Cardiac fibroblast (primary cell): ENCODE data around the gene NUP214.
"Not testable (repeated sequence)": the region's sequence is repeated elsewhere in the genome, so short reads cannot be mapped to it uniquely, and the experiment has no call there.

Experiments
- DNase-seq, 2 donors: peaks; one replicate each; pipeline versions ENCODE4 v3.0.0 to v3.0.0-alpha.2; 2010; ENCODE audit warnings: low read depth in 2 of 2
- H3K4me3 ChIP-seq, 2 donors: replicated peaks in 1 of 2; 1 replicate in 1 of 2; 2 replicates in 1 of 2; pipeline ENCODE4 v1.5.1; 2011; ENCODE audit warnings: low read depth in 2 of 2, low read length in 2 of 2, mild to moderate bottlenecking in 2 of 2, moderate library complexity in 1 of 2
- CTCF ChIP-seq: IDR thresholded peaks from one replicate; pipeline ENCODE4 v1.5.1; 2011; ENCODE audit warnings: low read depth, mild to moderate bottlenecking, low read length, inconsistent platforms

Gene NUP214

DNA sequence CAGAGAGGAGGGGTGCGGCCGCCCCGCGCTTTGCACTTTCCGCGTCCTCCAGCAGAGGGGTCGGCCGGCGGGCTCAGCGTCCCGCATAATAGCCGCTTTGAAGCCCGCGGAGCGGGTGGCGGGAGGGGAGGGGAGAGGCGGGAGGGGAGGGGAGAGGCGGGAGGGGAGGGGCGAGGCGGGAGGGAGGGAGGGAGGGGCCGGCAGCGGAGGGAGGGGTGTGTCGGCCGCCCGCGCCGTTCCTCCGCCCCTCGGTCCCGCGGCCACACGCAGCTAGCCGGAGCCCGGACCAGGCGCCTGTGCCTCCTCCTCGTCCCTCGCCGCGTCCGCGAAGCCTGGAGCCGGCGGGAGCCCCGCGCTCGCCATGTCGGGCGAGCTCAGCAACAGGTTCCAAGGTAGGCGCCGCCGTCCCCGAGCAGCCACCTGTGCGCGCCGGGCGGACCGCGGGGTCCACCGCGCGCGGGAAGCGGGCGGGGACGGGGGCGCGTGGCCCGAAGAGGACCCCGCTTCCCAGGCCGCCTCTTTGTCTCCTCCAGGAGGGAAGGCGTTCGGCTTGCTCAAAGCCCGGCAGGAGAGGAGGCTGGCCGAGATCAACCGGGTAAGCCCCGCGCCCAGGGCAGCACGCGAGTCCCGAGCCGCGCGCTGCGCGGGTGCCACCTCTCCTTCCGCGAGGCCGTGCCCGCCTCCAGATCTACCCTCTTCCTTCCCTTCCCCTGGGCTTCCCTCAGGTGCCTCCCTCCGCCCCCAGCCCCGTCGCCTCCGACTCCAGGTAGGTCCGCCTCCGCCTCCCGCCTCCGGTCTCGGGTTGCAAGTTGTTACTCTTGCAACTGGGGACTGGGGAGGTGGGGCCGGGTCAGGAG, 28.9 kb upstream of the NUP214 start, which contains the start of gene AIF1L:
TSS of gene AIF1L (plus strand) at position 263 of the 857 bp plus-strand sequence. CDS start at position 362, 99 bp downstream.
- no peak for TF ChIP-seq CTCF
- peak in 1 of 2 donors; percentile 12 for DNase-seq
- H3K4me3 ChIP-seq: peak within 1 kb of the TSS in 1 of 2 donors; percentile 17

DNA sequence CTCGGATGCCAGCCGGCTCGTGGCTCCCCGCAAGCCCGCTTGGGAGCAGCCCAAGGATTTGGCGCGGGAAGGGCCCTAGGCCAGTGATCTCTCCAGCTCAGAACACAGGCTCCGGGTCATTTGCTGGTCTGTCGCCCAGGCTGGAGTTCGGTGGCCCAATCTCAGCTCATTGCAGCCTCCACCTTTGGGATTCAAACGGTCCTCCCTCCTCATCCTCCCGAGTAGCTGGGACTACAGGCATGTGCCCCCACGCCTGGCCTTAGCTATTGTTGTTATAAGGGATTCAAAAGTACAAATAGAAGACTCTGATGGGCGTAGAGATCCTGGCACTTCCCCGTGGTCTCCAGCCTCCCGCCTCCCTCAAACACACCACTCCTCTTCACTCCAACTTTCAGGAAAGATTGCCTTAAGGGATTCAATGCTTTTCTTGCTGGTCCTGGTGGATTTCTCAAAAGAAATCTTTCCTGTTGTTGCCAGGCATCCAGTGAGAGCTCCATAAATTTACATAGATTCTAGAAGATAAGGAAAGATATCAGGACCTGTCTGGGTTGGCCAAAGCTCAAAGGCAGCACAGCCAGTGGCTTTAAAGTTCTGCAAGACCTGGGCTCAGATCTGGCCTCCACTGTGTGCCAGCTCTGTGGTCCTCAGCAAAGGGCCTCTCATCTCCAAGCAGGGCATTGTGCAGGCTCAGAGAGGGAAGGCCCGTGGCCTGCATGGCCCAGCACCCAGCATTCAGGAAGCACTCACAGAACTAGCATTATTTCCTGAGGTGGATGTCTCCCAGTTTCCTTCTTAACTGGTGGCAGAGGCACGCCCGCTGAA, 28.0 kb upstream of the NUP214 start:
- no peak for TF ChIP-seq CTCF
- no peak overlapping the region for H3K4me3 ChIP-seq
- DNase-seq: no peak

- DNase-seq: no peak
- TF ChIP-seq CTCF: no peak
- H3K4me3 ChIP-seq: no peak overlapping the region
These were observed 27.5 kb upstream of the NUP214 start for GRCh38 chr9:131097948-131098278.

GRCh38 chr9:131098391-131099101, 26.8 kb upstream of the NUP214 start:
- TF ChIP-seq CTCF: no peak
- DNase-seq: no peak
- no peak overlapping the region for H3K4me3 ChIP-seq

- DNase-seq: no peak
- TF ChIP-seq CTCF: no peak
- H3K4me3 ChIP-seq: no peak overlapping the region
These were observed 26.2 kb upstream of the NUP214 start for GRCh38 chr9:131099102-131099606.

DNA sequence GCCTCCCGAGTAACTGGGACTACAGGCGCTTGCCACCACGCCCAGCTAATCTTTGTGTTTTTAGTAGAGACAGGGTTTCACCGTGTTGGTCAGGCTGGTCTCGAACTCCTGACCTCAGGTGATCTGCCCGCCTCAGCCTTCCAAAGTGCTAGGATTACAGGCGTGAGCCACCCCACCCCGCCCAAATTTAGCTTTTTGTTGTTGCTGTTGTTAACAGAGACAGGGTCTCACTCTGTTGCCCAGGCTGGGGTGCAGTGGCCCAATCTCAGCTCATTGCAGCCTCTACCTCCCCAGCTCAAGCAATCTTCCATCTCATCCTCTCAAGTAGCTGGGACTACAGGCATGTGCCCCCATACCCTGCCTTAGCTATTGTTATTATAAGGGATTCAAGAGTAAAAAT, 25.5 kb upstream of the NUP214 start:
- H3K4me3 ChIP-seq, DNase-seq: not testable (repeated sequence)
